Astrocyte of the hippocampus (primary cell): ENCODE data around the gene FAM117B.
A peak's percentile ranks its signal among the peaks of the same experiment; 100 is the strongest.
"Not testable (repeated sequence)": the region's sequence is repeated elsewhere in the genome, so short reads cannot be mapped to it uniquely, and the experiment has no call there.

Experiments
- DNase-seq: peaks from one replicate; pipeline ENCODE4 v3.0.0; 2011; ENCODE audit warnings: low read depth, low spot score

FAM117B gene

DNA sequence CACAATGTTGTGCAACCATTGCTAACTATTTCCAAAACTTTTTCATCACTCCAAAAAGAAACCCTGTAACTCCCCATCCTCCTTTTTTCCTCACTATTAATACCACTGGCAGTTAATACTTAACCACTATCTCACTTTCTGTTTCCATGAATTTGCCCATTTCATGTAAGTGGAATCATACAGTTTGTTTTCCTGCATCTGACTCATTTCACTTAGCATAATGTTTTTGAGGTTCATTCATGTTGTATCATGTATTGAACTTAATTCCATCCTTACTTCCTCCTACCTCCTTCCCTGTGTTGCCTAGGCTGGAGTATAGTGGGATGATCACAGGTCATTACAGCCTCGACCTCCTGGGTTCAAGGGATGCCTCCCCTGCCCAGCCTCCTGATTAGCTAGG is 68.3 kb downstream of the FAM117B start:
- DNase-seq = peak; percentile 11

- no peak for DNase-seq
Measured at GRCh38 chr2:202704248-202704647, 69.5 kb downstream of the FAM117B start.

DNA sequence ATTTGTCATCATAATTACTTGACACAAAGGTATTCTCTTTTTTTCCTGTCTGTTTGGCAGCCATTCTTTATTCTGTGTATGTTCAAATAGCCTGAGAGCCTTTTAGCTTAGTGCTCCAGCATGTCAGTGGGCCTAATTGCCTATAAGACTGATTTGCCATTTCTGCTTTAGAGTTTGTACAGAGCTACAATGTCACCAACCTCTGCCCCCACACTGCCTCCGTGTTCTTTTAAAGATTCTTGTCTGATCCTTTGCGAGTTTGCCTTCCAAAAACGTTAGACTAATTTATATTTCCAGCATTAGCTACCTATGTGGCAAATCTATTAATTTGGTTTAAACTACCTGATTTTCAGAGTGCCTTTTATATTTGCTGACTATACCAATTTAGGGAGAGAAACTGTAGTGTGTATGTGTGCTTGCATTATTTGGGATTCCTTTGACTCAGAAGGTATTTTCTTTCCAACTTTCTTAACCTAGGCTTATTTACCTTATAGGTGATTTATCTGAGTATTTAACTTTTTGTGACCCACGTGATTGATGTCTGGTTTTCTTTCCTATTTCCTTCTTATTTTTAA is 70.8 kb downstream of the FAM117B start:
- DNase-seq = no peak

DNA sequence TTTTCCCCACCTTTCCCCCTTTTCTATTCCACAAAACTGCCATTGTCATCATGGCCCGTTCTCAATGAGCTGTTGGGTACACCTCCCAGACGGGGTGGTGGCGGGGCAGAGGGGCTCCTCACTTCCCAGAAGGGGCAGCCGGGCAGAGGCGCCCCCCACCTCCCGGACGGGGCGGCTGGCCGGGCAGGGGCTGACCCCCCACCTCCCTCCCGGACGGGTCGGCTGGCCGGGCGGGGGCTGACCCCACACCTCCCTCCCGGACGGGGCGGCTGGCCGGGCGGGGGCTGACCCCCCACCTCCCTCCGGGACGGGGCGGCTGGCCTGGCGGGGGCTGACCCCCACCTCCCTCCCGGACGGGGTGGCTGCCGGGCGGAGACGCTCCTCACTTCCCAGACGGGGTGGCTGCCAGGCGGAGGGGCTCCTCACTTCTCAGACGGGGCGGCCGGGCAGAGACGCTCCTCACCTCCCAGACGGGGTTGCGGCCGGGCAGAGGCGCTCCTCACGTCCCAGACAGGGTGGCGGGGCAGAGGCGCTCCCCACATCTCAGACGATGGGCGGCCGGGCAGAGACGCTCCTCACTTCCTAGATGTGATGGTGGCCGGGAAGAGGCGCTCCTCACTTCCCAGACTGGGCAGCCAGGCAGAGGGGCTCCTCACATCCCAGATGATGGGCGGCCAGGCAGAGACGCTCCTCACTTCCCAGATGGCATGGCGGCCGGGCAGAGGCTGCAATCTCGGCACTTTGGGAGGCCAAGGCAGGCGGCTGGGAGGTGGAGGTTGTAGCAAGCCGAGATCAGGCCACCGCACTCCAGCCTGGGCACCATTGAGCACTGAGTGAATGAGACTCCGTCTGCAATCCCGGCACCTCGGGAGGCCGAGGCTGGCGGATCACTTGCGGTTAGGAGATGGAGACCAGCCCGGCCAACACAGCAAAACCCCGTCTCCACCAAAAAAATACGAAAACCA is 80.5 kb downstream of the FAM117B start:
- not testable (repeated sequence) for DNase-seq

GRCh38 chr2:202716114-202716718 is 81.4 kb downstream of the FAM117B start:
- DNase-seq = no peak

- DNase-seq = no peak
Measured at GRCh38 chr2:202716953-202717597, 82.3 kb downstream of the FAM117B start.

GRCh38 chr2:202717598-202718310 is 83.0 kb downstream of the FAM117B start:
- DNase-seq = no peak

DNA sequence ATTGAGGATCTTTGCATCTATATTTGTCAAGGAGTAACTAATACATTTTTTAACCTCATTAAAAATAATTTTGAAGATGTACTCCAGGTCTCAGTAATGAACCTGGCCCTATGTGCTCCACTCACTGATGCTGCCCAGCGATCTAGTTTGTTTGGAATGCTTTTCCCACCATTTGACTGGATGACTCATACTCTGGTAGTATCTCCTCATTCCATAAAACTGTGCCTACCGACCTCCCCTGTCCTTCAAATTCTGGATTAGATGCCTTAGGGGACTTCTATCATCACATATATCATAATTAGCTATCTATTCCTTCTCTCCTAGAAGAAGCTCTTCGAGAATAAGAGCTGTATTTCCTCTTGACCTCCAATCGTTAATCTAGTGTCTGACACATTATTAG is 83.8 kb downstream of the FAM117B start:
- DNase-seq = peak; percentile 56

- no peak for DNase-seq
Measured at GRCh38 chr2:202720226-202720625, 85.5 kb downstream of the FAM117B start.

- peak; percentile 67 for DNase-seq
Measured at GRCh38 chr2:202721621-202722020, 86.9 kb downstream of the FAM117B start.

- DNase-seq = no peak
Measured at GRCh38 chr2:202723746-202724145, 89.0 kb downstream of the FAM117B start.

DNA sequence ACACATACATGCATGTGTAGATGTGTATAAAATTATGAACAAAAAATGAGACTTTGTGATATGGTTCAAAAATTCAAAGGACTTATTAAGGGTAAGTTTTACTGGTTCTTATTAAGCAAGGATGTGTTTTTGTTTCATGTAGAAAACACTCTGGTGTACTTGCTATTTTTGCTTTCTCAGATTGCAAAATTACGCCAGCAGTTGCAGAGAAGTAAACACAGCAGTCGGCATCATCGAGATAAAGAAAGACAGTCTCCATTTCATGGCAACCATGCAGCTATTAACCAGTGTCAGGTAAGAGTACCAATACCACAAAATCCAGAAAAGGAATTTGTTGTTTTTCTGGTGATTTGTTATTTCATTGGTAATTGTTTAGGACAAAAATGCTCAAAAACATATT is 91.3 kb downstream of the FAM117B start:
- DNase-seq = no peak

- DNase-seq = no peak
Measured at GRCh38 chr2:202736826-202737225, 102.1 kb downstream of the FAM117B start.

GRCh38 chr2:202743613-202744012 is 108.8 kb downstream of the FAM117B start:
- no peak for DNase-seq

- DNase-seq = no peak
Measured at GRCh38 chr2:202749477-202749876, 114.7 kb downstream of the FAM117B start.

DNA sequence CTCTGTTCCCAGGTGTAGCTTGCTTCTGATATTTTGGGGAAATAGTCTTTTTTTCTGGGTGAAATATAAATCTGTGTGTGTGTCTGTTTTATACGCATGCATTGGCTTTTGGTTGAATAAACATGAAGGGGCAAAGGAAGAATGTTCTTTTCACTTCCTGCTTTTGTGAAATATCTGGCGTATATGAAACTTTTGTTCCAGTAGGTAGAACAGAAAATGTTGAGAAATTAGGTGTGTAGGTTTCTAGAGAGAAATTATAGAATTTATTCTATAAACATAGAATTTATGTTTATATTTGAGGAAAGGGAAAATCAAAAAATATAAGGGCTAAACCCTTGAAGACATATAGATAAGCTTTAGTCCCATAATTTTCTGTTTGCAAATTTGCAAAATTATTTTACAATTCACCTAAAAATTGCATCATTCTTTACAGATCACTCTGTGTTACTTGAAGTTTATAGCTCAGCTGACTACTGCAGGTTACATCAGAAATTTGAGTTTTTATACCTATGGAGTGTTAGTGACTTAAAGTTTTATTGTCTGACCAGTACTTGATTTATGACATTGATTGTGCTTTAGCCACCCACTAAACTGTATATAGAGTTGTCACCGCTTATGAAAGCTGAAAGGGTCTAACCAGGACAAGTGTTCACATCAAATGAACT is 116.1 kb downstream of the FAM117B start:
- no peak for DNase-seq

- no peak for DNase-seq
Measured at GRCh38 chr2:202752071-202752470, 117.3 kb downstream of the FAM117B start.

- no peak for DNase-seq
Measured at GRCh38 chr2:202754936-202755335, 120.2 kb downstream of the FAM117B start.

DNA sequence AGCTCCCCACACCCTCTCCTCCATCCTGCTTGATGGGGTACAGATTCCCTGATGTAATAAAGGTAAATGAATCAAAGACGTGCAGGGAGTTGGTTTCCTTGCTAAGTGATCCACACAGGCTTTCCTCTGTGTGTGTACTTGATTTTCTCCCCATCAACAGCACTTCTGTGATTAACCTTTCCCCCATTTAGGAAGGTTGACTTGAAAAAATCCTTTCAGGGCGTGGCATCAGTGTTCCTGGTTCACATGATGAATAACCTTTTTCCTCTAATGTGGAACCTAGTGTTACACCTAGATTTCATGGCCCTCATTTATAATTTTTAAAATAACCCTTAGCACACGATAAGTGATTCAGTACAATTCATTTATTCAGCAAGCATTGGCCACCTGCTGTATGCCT is 121.8 kb downstream of the FAM117B start:
- DNase-seq = no peak

GRCh38 chr2:202757339-202757738 is 122.6 kb downstream of the FAM117B start:
- no peak for DNase-seq

DNA sequence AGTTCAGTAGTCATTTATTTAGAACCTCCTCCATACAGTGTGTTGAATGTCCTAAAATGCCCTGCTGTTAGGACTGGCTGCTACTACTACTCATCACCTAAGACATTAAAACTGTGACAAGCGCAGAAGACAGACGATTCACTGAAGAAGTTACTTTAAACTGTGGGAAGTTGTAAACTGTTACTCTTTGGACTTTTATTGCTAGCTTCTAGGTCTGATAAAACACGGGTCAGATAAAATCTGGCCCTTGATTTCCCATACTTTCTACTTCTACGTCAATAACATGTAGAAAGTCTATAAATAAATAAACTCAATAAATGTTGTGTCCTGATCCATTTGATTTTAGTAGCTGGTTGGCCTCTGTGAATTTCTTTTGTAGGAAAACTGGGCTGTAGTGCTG is 123.4 kb downstream of the FAM117B start:
- DNase-seq = no peak
